DMS79 treated with DMSO at 0.1 percent for 48 hours (cell line): ENCODE data around the gene TEX35.

Experiments used
- DNase-seq: peaks from one replicate; lab custom pipeline; 2025; lab: John Stamatoyannopoulos, UW

The TEX35 gene

DNA sequence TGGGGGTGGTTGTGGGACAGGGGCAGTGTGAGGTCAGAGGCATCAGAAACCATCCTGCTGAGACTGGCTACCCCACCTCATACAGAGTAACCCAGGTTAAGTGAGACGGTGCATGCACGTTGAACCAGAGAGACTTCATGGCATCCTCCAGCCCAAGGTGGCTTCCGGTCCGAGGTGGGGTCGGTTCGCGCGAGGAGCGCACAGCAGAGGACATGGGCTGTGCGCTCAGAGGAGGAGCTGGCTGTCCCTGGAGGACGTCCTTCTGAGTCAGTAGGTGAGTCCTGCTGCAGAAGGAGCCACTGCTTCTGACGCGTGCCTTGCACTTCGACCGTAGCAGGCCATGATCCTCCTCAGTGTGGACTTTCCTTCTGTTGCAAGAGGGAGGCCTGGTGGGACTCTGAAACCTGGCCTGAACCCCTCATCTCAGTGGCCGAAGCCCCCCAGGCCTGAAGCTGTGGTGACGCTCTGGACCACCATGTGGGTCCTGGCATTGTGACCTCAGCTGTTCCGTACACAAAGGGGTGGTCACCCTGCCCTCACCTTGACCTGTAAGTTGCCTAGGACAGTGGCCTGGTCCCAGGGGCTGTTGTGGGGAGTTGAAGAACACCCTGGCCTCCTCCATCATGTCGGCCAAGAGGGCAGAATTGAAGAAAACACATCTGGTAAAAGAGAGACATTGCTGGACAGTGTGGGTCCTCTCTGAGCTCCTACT, at the start of gene TEX35:
TSS of gene TEX35 (plus strand) at position 544 of the 712 bp plus-strand sequence. CDS start at position 624, 80 bp downstream.
- no peak for DNase-seq

DNA sequence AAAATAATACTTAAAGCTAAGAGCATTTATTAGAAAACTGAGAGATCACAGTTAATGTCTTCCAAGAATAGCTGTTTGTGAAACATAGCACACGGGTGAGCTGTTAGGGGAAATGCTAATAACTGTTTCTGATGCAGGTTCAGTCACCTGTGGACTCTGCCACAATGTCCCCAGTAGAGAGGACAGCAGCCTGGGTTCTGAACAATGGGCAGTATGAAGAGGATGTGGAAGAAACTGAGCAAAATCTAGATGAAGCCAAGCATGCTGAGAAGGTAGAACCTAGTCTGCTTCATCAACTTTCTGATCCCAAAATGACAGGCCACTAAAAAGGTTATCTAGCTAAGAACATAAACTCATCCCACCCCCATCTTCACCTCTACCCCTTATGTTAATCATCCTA, 48.8 kb upstream of the TEX35 start:
- DNase-seq: no peak

- no peak for DNase-seq
Measured at GRCh38 chr1:178464566-178464965, 48.3 kb upstream of the TEX35 start.

DNA sequence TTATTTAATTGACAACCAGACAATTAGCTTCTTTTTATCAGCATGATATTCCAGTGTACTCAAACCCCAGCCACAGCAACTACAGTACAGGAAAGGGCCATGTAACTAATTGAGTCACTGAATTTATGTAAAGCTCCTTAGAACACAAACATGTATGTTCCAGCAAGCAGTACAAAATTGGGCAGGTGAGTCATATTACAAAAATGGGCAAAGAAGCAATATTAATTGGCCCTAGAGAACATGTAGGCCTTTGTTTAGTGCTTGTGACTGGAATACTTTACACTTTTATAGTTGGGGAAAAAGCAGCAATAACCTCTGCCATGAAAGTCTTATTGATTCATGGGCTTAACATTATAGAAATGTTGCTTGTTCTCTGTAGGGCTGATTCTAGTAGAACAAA, 47.9 kb upstream of the TEX35 start:
- no peak for DNase-seq

DNA sequence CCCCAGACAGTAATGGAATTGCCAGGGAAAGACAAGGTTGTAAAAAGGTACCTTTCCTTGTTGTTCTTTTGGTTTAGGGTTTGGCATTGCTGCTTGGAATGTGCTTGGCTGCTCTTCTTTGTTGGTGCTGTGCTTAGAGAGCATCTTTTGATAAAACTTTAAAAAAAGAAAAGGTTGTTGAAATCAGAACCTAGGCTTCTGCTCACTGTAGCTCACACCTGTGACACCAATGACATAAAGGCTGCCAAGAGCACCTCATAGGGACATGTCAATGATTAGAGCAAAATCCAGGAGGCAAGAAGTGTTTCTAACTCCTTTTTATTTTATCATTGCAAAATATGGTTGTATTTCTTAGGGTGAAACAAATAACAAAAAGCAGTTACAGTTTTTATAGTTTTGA, 45.1 kb upstream of the TEX35 start:
- no peak for DNase-seq

GRCh38 chr1:178470411-178470960, 42.4 kb upstream of the TEX35 start:
- no peak for DNase-seq

DNA sequence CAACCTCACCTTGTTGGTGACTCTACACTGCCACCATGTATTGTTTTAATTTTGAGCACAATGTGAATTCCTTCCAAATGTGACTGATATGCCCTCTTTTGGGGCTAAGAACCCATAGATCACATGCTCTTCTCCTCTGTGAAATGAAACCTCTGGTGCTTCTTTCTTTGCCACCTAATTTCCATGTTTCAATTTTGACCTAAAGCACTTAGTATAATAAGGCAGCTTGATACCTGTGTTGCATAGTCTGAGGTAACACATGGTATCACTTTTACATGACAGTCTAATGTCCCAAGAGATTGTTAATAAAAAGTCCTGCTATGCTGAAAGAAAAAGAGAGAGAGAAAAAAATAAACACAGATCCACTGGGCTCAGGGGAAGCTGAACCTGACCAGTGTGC, 40.4 kb upstream of the TEX35 start:
- DNase-seq: no peak

DNA sequence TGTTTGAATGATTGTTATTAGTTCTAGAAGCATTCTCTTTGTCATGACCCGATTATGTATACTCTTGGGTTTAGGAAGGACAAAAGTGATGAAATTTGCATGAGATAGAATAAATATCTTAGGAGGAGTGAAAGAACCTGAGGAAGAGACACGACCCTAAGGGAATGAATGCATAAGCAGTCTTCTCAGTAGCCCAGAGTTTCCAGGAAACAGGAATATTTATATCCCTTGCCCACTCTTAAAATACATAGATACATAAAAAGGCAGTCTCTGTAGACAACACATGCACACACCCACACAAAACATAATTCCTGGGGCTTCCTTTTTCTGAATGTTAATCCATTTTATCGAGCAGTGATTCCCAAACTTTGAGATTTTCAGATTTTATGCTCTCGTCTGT, 35.5 kb upstream of the TEX35 start:
- DNase-seq: no peak

GRCh38 chr1:178477841-178478240, 35.1 kb upstream of the TEX35 start:
- no peak for DNase-seq

GRCh38 chr1:178483251-178483957, 29.5 kb upstream of the TEX35 start:
- no peak for DNase-seq

DNA sequence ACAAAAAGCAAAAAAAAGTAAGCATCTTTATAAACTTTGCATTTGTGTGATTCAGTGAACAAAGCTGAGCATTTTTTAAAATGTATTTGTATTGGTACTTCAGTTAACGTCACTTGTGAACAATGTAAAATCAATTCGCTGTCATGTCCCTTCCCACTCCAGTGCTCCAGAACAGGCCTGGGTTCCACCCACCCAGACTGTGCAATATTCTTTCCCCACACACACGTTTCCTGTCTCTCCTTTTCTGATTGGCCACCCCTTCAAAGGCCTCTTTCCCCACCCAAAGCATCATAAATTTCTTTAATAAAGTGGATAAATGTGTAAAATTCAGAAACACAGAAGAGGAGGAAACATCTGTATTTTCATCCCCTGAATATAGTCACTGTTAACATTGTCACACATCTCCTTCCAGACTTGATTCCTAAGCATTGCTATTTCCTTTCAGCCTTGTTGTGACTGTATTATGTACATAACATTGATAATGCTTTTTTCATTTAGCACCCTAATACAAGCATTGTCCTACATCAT, 28.1 kb upstream of the TEX35 start:
- no peak for DNase-seq

- DNase-seq: no peak
Measured at GRCh38 chr1:178485541-178485981, 27.3 kb upstream of the TEX35 start.

DNA sequence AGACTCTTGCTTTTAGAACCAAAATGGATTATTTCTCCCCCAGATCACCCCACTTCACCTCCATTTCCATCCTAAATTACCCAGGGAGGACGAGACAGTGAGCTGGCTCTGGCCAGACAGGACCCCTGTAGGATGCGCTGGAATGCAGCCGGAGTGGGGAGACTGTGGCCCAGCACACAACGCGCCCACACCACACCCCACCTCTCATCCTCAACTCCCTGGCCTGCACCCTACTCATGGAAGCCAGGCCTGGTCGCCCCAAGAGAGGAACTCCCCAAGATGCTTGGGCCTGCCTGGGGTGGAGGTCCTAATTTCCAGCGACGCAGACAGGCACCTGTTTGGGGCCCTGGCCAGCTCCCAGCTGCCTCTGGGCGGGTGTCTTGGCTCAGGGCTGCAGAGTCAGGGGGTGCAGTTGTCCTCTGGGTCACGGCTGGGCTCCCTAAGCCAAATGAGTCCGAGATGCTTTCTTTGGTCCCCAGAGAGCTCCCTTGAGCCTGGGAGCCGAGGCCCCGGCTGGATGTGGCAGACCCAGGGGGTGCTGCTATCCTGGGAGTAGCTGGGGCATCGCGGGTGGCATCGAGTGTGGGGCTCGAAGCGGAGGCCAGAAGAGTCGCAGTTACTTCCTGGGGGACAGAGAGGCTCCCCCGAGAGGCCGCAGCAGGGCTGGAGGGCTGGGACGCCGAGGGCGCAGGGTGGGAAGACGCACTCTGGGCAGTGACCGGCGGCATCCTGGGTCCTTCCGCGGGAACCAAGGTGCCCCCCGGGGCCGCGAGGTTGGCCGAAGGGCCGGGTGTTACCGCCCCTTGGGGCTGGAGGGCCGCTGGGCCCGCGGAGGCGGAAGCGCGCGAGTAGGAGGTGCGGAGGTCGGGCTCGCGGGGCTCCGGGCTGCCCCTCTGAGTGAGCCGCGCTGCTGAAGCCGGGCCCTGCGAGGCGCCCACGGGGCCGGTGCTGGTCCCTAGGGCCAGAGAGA, 26.5 kb upstream of the TEX35 start:
- no peak for DNase-seq

- no peak for DNase-seq
Measured at GRCh38 chr1:178487070-178487615, 25.8 kb upstream of the TEX35 start.

DNA sequence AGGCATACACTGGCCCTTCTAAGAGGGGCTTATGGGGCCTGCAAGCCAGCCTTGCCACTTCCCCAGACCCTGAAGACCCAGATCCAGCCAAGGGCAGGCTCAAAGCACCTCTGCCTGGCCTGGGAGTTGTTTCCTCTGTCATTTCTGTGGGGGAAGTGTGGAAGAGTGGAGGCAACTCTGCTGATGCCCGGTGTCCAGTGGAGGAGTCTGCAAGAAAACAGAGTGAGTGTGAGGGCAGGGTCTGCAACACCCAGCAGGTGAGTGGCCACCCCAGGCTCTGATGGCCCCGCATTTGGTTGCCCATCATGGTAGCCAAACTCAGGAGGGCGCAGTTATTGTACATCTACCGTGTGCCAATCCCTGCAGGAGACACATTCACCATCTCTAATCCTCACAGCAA, 24.5 kb upstream of the TEX35 start:
- DNase-seq: no peak

GRCh38 chr1:178489399-178489798, 23.5 kb upstream of the TEX35 start:
- DNase-seq: no peak

- DNase-seq: no peak
Measured at GRCh38 chr1:178490136-178490535, 22.8 kb upstream of the TEX35 start.

- no peak for DNase-seq
Measured at GRCh38 chr1:178490967-178491366, 21.9 kb upstream of the TEX35 start.

GRCh38 chr1:178491721-178492120, 21.2 kb upstream of the TEX35 start:
- DNase-seq: no peak

DNA sequence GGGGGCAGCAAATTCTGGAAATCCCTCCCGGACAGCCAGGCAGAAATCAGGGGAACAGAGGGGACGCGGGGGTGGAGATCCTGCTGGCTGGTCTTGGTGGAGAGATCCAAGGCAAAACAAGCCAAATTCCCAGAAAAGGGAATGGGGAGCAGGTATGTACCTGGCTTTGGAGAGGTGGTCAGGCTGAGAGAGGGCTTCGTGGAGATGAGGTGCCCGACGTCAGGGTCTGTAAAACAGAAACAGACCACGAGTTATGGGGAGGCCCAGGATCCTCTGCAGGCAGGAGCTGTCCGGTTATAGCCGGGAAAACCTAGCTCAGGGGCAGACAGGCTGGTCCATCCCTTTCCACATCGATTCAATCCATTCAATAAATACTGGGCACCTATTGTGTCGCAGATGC, 20.6 kb upstream of the TEX35 start:
- no peak for DNase-seq

DNA sequence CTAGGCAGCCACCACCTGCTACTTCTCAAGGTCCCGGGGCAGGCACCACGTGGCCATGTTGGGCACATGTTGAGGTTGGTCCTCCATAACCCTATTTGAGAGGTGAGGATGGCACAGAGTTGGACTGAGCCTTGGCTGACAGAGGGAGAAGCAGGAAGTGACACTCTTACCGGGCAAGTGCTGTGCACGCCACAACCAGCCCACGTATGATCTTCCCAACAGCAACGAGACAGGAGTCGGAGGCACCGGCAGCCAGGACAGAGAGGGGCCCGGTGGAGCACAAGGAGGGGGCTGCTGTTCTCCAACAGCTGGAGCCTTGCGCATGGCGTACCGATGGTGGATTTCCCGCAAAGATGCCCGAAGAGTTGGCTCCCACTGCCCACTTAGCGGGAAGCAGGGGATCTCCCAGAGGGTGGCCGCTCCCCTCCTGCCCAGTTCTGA, 19.6 kb upstream of the TEX35 start:
- no peak for DNase-seq

DNA sequence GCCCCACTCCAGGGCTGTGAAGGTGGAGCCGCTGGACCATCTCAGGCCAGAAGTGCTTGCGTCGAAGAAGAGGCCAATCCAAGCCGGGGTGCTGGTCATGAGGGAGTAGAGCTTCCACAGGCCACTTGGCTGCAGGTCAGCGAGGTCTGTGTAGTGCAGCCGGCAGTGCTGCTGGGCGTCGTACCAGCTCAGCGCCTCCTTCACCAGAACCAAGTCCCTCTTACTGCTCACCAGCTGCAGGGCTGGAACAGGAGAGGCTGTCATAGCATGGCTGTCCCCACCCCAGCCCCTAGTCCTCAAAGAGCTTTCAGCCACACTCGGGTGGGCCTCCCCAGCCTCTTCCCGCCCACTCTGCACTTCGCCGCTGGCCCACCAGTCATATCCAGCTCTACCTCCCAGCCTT, 18.3 kb upstream of the TEX35 start:
- DNase-seq: no peak
